IMR-90 (cell line): ENCODE results near the gene S100A16. TPM values are rescaled to one million over a fixed set of nuclear protein-coding genes. Genes with fewer than 3 reads are reported as not detected.
A peak's percentile ranks its signal among the peaks of the same experiment; 100 is the strongest.

Experiments used
- ATAC-seq: fragments of 200-7000 bp; cut with Tn5 transposase; 2 replicates; pipeline ENCODE4 v1.9.1; 2020; ENCODE audit warnings: low read depth, mild to moderate bottlenecking, moderate library complexity
- BruUV-seq: library from RNA; stranded (reverse); fragments of 400-500 nt; replicated peaks from 2 replicates; lab custom pipeline; 2021; lab: Mats Ljungman, UMichigan
- CTCF ChIA-PET: fragments of 300-600 bp; formaldehyde crosslinking; extraction: SDS; loops from one replicate; lab custom pipeline; 2021; ENCODE audit warnings: antibody characterized with exemption; lab: Yijun Ruan, JAX
- POLR2A ChIA-PET: fragments of 300-600 bp; sonication (Branson Sonifier 250); formaldehyde crosslinking; loops from one replicate; lab custom pipeline; 2022; ENCODE audit warnings: antibody characterized with exemption; ENCODE audit not compliant: unreplicated experiment; lab: Charles Lee
- DNase-seq: peaks from one replicate; pipeline ENCODE4 v3.0.0; 2013
- H2AFZ ChIP-seq: replicated peaks from 2 replicates; pipeline ENCODE3; 2013; ENCODE audit warnings: low read length, mild to moderate bottlenecking; ENCODE audit not compliant: poor library complexity
- H2AK5ac ChIP-seq: 2 replicates; pipeline ENCODE4 v1.6.1; 2013; ENCODE audit warnings: low read depth, low read length, inconsistent platforms
- H2AK9ac ChIP-seq: replicated peaks from 2 replicates; pipeline ENCODE3; 2013; ENCODE audit warnings: mild to moderate bottlenecking, low read depth, low read length, moderate library complexity; ENCODE audit not compliant: poor library complexity
- H2BK120ac ChIP-seq: 2 replicates; pipeline ENCODE4 v1.6.1; 2013; ENCODE audit warnings: low read depth, low read length, inconsistent platforms
- H2BK15ac ChIP-seq: 3 replicates; pipeline ENCODE4 v1.6.1; 2013; ENCODE audit warnings: low read depth, low read length, inconsistent platforms
- H2BK20ac ChIP-seq: 2 replicates; pipeline ENCODE4 v1.6.1; 2013; ENCODE audit warnings: low read depth, mild to moderate bottlenecking, inconsistent platforms, low read length, moderate library complexity
- H2BK5ac ChIP-seq: 2 replicates; pipeline ENCODE4 v1.6.1; 2013; ENCODE audit warnings: mild to moderate bottlenecking, low read depth, low read length, inconsistent platforms; ENCODE audit not compliant: poor library complexity, severe bottlenecking
- H3K14ac ChIP-seq: replicated peaks from 2 replicates; pipeline ENCODE4 v1.6.1; 2013; ENCODE audit warnings: low read depth, low read length, inconsistent platforms
- H3K18ac ChIP-seq: 2 replicates; pipeline ENCODE4 v1.6.1; 2013; ENCODE audit warnings: low read depth, low read length, control low read depth
- H3K23ac ChIP-seq: 2 replicates; pipeline ENCODE4 v1.6.1; 2013; ENCODE audit warnings: low read depth, low read length, inconsistent platforms
- H3K27ac ChIP-seq: 2 replicates; pipeline ENCODE4 v1.5.1; 2013; ENCODE audit warnings: mild to moderate bottlenecking, control low read depth, low read length; ENCODE audit not compliant: insufficient read depth
- H3K27me3 ChIP-seq: 2 replicates; pipeline ENCODE4 v1.6.1; 2013; ENCODE audit warnings: low read length; ENCODE audit not compliant: control insufficient read depth, insufficient read depth
- H3K36me3 ChIP-seq: 2 replicates; pipeline ENCODE4 v1.6.1; 2013; ENCODE audit warnings: low read length, mixed read lengths; ENCODE audit not compliant: control insufficient read depth, insufficient read depth
- H3K4ac ChIP-seq: 2 replicates; pipeline ENCODE4 v1.6.1; 2013; ENCODE audit warnings: low read depth, low read length, inconsistent platforms
- H3K4me1 ChIP-seq: 2 replicates; pipeline ENCODE4 v1.6.1; 2013; ENCODE audit warnings: low read length, mixed read lengths; ENCODE audit not compliant: control insufficient read depth, insufficient read depth
- H3K4me2 ChIP-seq: 2 replicates; pipeline ENCODE4 v1.6.1; 2013; ENCODE audit warnings: low read depth, mild to moderate bottlenecking, control low read depth, low read length, moderate library complexity
- H3K4me3 ChIP-seq: 2 replicates; pipeline ENCODE4 v1.5.1; 2013; ENCODE audit warnings: low read depth, mild to moderate bottlenecking, control low read depth, low read length, moderate library complexity; ENCODE audit not compliant: insufficient read depth
- H3K56ac ChIP-seq: 2 replicates; pipeline ENCODE4 v1.6.1; 2013; ENCODE audit warnings: low read length, inconsistent platforms; ENCODE audit not compliant: insufficient read depth; ENCODE audit errors: extremely low read depth
- H3K79me1 ChIP-seq, 2 experiments: 2 replicates each; pipeline ENCODE4 v1.6.1; 2013; ENCODE audit warnings: low read length in 2 of 2, inconsistent platforms in 1 of 2, low read depth in 1 of 2
- H3K9ac ChIP-seq: 2 replicates; pipeline ENCODE4 v1.6.1; 2013; ENCODE audit warnings: low read depth, low read length, control low read depth
- H3K9me1 ChIP-seq: 2 replicates; pipeline ENCODE4 v1.6.1; 2013; ENCODE audit warnings: low read length, inconsistent platforms; ENCODE audit not compliant: insufficient read depth
- H3K9me3 ChIP-seq: 2 replicates; pipeline ENCODE4 v1.6.1; 2013; ENCODE audit warnings: low read length; ENCODE audit not compliant: control insufficient read depth, insufficient read depth
- H4K20me1 ChIP-seq: 2 replicates; pipeline ENCODE4 v1.6.1; 2013; ENCODE audit warnings: low read length, inconsistent platforms; ENCODE audit not compliant: insufficient read depth
- H4K5ac ChIP-seq: 2 replicates; pipeline ENCODE4 v1.6.1; 2013; ENCODE audit warnings: mild to moderate bottlenecking, low read depth, low read length, control low read depth
- H4K8ac ChIP-seq, 2 experiments: 2 replicates each; pipeline ENCODE4 v1.6.1; 2013; ENCODE audit warnings: low read depth in 2 of 2, low read length in 2 of 2, control low read depth in 1 of 2, inconsistent platforms in 1 of 2
- H4K91ac ChIP-seq: 2 replicates; pipeline ENCODE4 v1.6.1; 2013; ENCODE audit warnings: low read depth, low read length, inconsistent platforms; ENCODE audit not compliant: insufficient read depth
- MXI1 ChIP-seq: IDR thresholded peaks from 2 replicates; pipeline ENCODE4 v1.6.1; 2012; ENCODE audit warnings: low read depth, mild to moderate bottlenecking, low read length, moderate library complexity, borderline replicate concordance
- RFX5 ChIP-seq: IDR thresholded peaks from 2 replicates; pipeline ENCODE4 v1.8.0; 2012; ENCODE audit warnings: low read depth, mild to moderate bottlenecking, low read length, moderate library complexity
- WGBS, 2 experiments: methylation state at CpG; one replicate each; pipeline versions ENCODE4 v1.1.5 to v1.1.7; 2013; ENCODE audit warnings: missing lambda C conversion rate in 2 of 2; ENCODE audit not compliant: insufficient read length in 1 of 2; ENCODE audit errors: extremely low coverage in 2 of 2; 5-methylcytosine and 5-hydroxymethylcytosine counted together
- dilution Hi-C: fragments of 300-500 bp; cut with HindIII; formaldehyde crosslinking; loops from one replicate; pipeline ENCODE4 v1.14.3; 2018; ENCODE audit warnings: low sequenced_read_pairs; ENCODE audit not compliant: unreplicated experiment
- in situ Hi-C: fragments of 300-500 bp; cut with MboI; formaldehyde crosslinking; loops from 3 replicates; pipeline ENCODE4 v1.14.3; 2019; ENCODE audit warnings: low sequenced_read_pairs, inconsistent platforms, mixed read lengths
- intact Hi-C: fragments of 100-400 bp; cut with micrococcal nuclease; formaldehyde crosslinking; loops from 2 replicates; pipeline ENCODE4 v1.10.0; 2022
- polyA plus RNA-seq, 3 experiments: library from polyadenylated mRNA; depleted of rRNA; stranded (reverse); fragments of >200 nt; gene quantifications; 2 replicates each; pipeline ENCODE4 v1.2.3, GENCODE V29; 2012; ENCODE audit warnings: low replicate concordance in 1 of 3
- total RNA-seq: library from RNA; depleted of rRNA; stranded (reverse); fragments of >200 nt; gene quantifications from 2 replicates; pipeline ENCODE4 v1.2.3, GENCODE V29; 2012

The S100A16 gene
- total and polyA plus RNA-seq, 2 of the 4 experiments (the other 2 are of a cell fraction): 201 to 515 TPM

- no TSS peak for BruUV-seq
- no CpG with 5 or more reads among the region's 5 CpGs for WGBS, 2 experiments
- in situ Hi-C loops: no loop called here
Measured at GRCh38 chr1:153629343-153629665, 16.4 kb upstream of the S100A16 start.

More at GRCh38 chr1:153629343-153629665, 16.4 kb upstream of the S100A16 start:
- Histone ChIP-seq H4K91ac (peak overlapping the region; percentile 27; the same call in 1 of the 2 replicates), H3K9me3 (no peaks in the 10 kb centered on the region), H3K9me1 (peaks cover 24% of the 10 kb centered on the region), H2BK120ac (no peak overlapping the region), H3K36me3 (0 out of 2 replicates have a peak, but pooled peaks cover 5% of the 10 kb centered on the region), H3K23ac (no peak overlapping the region), H3K18ac (no peak overlapping the region), H3K4me3 (no peak overlapping the region), H3K27ac (no peak overlapping the region), H3K4me1 (peaks cover 16% of the 10 kb centered on the region), H3K79me1 (peaks cover 20 to 34% of the 10 kb centered on the region in 2 experiments), H2AFZ (no peak overlapping the region), H3K14ac (no peak overlapping the region), H3K4me2 (no peak overlapping the region), H2AK5ac (peak overlapping the region; percentile 32), H2BK5ac (no peak overlapping the region), H4K8ac (no peak overlapping the region), H3K56ac (no peak overlapping the region), H2BK15ac (peak overlapping the region; percentile 22; the same call in 1 of the 3 replicates), H4K20me1 (peaks cover 4% of the 10 kb centered on the region; the same call in 1 of the 2 replicates), H2AK9ac (peak overlapping the region; percentile 71), H3K27me3 (no peaks in the 10 kb centered on the region), H4K5ac (no peak overlapping the region), H2BK20ac (no peak overlapping the region), H3K4ac (0 out of 2 replicates have a peak overlapping the region, but pooled peaks have one; percentile 28), H3K9ac (no peak overlapping the region)
- TF ChIP-seq RFX5 (no peak), MXI1 (no peak)
- no peak for ATAC-seq
- intact Hi-C loops (loop anchor here (5.0 kb wide), 1 partner anchor 97 kb away; no protein-coding TSS in a partner anchor), dilution Hi-C loops (no loop called here)
- ChIA-PET POLR2A (interaction anchor here (0.6 kb wide), 1 partner anchor 61 kb away, joined by 4 read pairs; no protein-coding TSS in a partner anchor), CTCF (interaction anchor here (0.9 kb wide), 1 partner anchor 119 kb away, joined by 3 read pairs; no protein-coding TSS in a partner anchor)
- no peak for DNase-seq
